Astrocyte (in vitro differentiated cells and primary cell): Measurements from ENCODE around the gene HHLA2. TPM values are rescaled to one million over a fixed set of nuclear protein-coding genes. Genes with fewer than 3 reads are reported as not detected.

Source experiments
- DNase-seq: peaks from one replicate; pipeline ENCODE4 v3.0.0-alpha.2; 2010; ENCODE audit warnings: low read depth
- FAIRE-seq: peaks from 2 replicates; lab custom pipeline; 2011; peaks lifted over from hg19 to GRCh38; lab: Jason Lieb, UNC
- H2AFZ ChIP-seq: 2 replicates; pipeline ENCODE4 v1.6.0; 2012; ENCODE audit warnings: low read depth, low read length, inconsistent platforms
- H3K27ac ChIP-seq: 2 replicates; pipeline ENCODE4 v1.5.1; 2011; ENCODE audit warnings: low read depth, low read length, inconsistent platforms
- H3K27me3 ChIP-seq: 2 replicates; pipeline ENCODE4 v1.6.0; 2011; ENCODE audit warnings: low read length, inconsistent platforms; ENCODE audit not compliant: insufficient read depth
- H3K36me3 ChIP-seq: 2 replicates; pipeline ENCODE4 v1.5.1; 2011; ENCODE audit warnings: low read length, inconsistent platforms; ENCODE audit not compliant: insufficient read depth
- H3K4me1 ChIP-seq: 2 replicates; pipeline ENCODE4 v1.5.1; 2011; ENCODE audit warnings: low read length, inconsistent platforms; ENCODE audit not compliant: insufficient read depth
- H3K4me2 ChIP-seq: 2 replicates; pipeline ENCODE4 v1.6.0; 2012; ENCODE audit warnings: low read length, inconsistent platforms
- H3K4me3 ChIP-seq: 2 replicates; pipeline ENCODE4 v1.5.1; 2011; ENCODE audit warnings: low read depth, mild to moderate bottlenecking, low read length, inconsistent platforms; ENCODE audit not compliant: insufficient read depth
- H3K79me2 ChIP-seq: 2 replicates; pipeline ENCODE4 v1.6.0; 2012; ENCODE audit warnings: mild to moderate bottlenecking, low read length, inconsistent platforms; ENCODE audit not compliant: insufficient read depth
- H3K9ac ChIP-seq: 2 replicates; pipeline ENCODE4 v1.6.0; 2012; ENCODE audit warnings: mild to moderate bottlenecking, low read length, inconsistent platforms
- H3K9me3 ChIP-seq: 2 replicates; pipeline ENCODE4 v1.5.1; 2012; ENCODE audit warnings: low read depth, mild to moderate bottlenecking, low read length, inconsistent platforms; ENCODE audit not compliant: insufficient read depth
- H4K20me1 ChIP-seq: 2 replicates; pipeline ENCODE4 v1.6.0; 2012; ENCODE audit warnings: low read length, inconsistent platforms; ENCODE audit not compliant: insufficient read depth
- H3K27ac Mint-ChIP-seq: one replicate; pipeline ENCODE4 v1.8.0; 2021; ENCODE audit warnings: mild to moderate bottlenecking, mixed read lengths; ENCODE audit not compliant: unreplicated experiment
- H3K27me3 Mint-ChIP-seq: one replicate; pipeline ENCODE4 v1.8.0; 2021; ENCODE audit warnings: low read depth, mixed read lengths; ENCODE audit not compliant: unreplicated experiment
- H3K36me3 Mint-ChIP-seq: one replicate; pipeline ENCODE4 v1.8.0; 2021; ENCODE audit warnings: low read depth, mixed read lengths; ENCODE audit not compliant: unreplicated experiment
- H3K4me1 Mint-ChIP-seq: one replicate; pipeline ENCODE4 v1.8.0; 2021; ENCODE audit warnings: low read depth, mixed read lengths; ENCODE audit not compliant: unreplicated experiment
- H3K4me3 Mint-ChIP-seq: one replicate; pipeline ENCODE4 v1.8.0; 2021; ENCODE audit warnings: mild to moderate bottlenecking, moderate library complexity, mixed read lengths; ENCODE audit not compliant: unreplicated experiment
- H3K9me3 Mint-ChIP-seq: one replicate; pipeline ENCODE4 v1.8.0; 2021; ENCODE audit warnings: mild to moderate bottlenecking, mixed read lengths; ENCODE audit not compliant: unreplicated experiment
- CTCF ChIP-seq: IDR thresholded peaks from 2 replicates; pipeline ENCODE4 v1.5.1; 2011; ENCODE audit warnings: low read depth, mild to moderate bottlenecking, inconsistent platforms, low read length, moderate library complexity; ENCODE audit not compliant: insufficient read depth
- EZH2 ChIP-seq: IDR thresholded peaks from 2 replicates; pipeline ENCODE4 v1.6.1; 2012; ENCODE audit warnings: mild to moderate bottlenecking, low read length, inconsistent platforms; ENCODE audit not compliant: insufficient read depth
- total RNA-seq: library from RNA; stranded (reverse); gene quantifications from 2 replicates; pipeline ENCODE4 v1.2.1, GENCODE V29; 2021

Gene HHLA2
- total RNA-seq, 1 donor from 2014 or later, result not detected

GRCh38 chr3:108387063-108387462, 90.7 kb downstream of the HHLA2 start:
- Histone ChIP-seq H3K4me3 (no peak overlapping the region), H3K9me3 (no peaks in the 10 kb centered on the region), H3K27ac (no peak overlapping the region), H3K9ac (no peak overlapping the region), H3K27me3 (no peaks in the 10 kb centered on the region), H4K20me1 (no peaks in the 10 kb centered on the region), H3K4me1 (peaks cover 14% of the 10 kb centered on the region), H2AFZ (no peak overlapping the region), H3K4me2 (no peak overlapping the region), H3K79me2 (no peaks in the 10 kb centered on the region), H3K36me3 (no peaks in the 10 kb centered on the region)
- Mint-ChIP-seq H3K27ac (no peak overlapping the region), H3K9me3 (no peaks in the 10 kb centered on the region), H3K4me3 (no peak overlapping the region), H3K27me3 (peaks cover 5% of the 10 kb centered on the region), H3K4me1 (peaks cover 21% of the 10 kb centered on the region), H3K36me3 (no peaks in the 10 kb centered on the region)
- no peak for DNase-seq
- TF ChIP-seq CTCF (no peak), EZH2 (no peak)
- FAIRE-seq, result no peak

- Histone ChIP-seq H3K9me3 (no peaks in the 10 kb centered on the region), H3K4me2 (peak overlapping the region; percentile 40), H3K4me1 (peaks cover 14% of the 10 kb centered on the region), H3K36me3 (no peaks in the 10 kb centered on the region), H3K27ac (no peak overlapping the region), H3K27me3 (no peaks in the 10 kb centered on the region), H3K4me3 (no peak overlapping the region), H2AFZ (peak overlapping the region; percentile 32), H3K79me2 (no peaks in the 10 kb centered on the region), H4K20me1 (no peaks in the 10 kb centered on the region), H3K9ac (no peak overlapping the region)
- DNase-seq (peak; percentile 64), FAIRE-seq (no peak)
- H3K4me1 Mint-ChIP-seq, result peaks cover 23% of the 10 kb centered on the region
- no peaks in the 10 kb centered on the region for H3K36me3 Mint-ChIP-seq
- H3K9me3 Mint-ChIP-seq, result no peaks in the 10 kb centered on the region
- no peak for TF ChIP-seq CTCF
- no peak for TF ChIP-seq EZH2
- peaks cover 5% of the 10 kb centered on the region for H3K27me3 Mint-ChIP-seq
- H3K27ac Mint-ChIP-seq, result no peak overlapping the region
- H3K4me3 Mint-ChIP-seq, result no peak overlapping the region
Observed at GRCh38 chr3:108388136-108389132, 92.1 kb downstream of the HHLA2 start.

GRCh38 chr3:108389372-108389771, 93.0 kb downstream of the HHLA2 start:
- Histone ChIP-seq H3K79me2 (no peaks in the 10 kb centered on the region), H3K27ac (no peak overlapping the region), H3K27me3 (no peaks in the 10 kb centered on the region), H3K4me3 (no peak overlapping the region), H2AFZ (no peak overlapping the region), H3K9me3 (no peaks in the 10 kb centered on the region), H4K20me1 (no peaks in the 10 kb centered on the region), H3K36me3 (no peaks in the 10 kb centered on the region), H3K4me2 (no peak overlapping the region), H3K9ac (no peak overlapping the region), H3K4me1 (peaks cover 14% of the 10 kb centered on the region)
- H3K27me3 Mint-ChIP-seq, result peaks cover 5% of the 10 kb centered on the region
- H3K4me3 Mint-ChIP-seq, result no peak overlapping the region
- H3K36me3 Mint-ChIP-seq, result no peaks in the 10 kb centered on the region
- H3K9me3 Mint-ChIP-seq, result no peaks in the 10 kb centered on the region
- no peak overlapping the region for H3K27ac Mint-ChIP-seq
- H3K4me1 Mint-ChIP-seq, result peaks cover 23% of the 10 kb centered on the region
- no peak for DNase-seq
- no peak for FAIRE-seq
- TF ChIP-seq EZH2 (no peak), CTCF (no peak)
